ENCODE data around the gene FAM50B. TPM values are rescaled to one million over a fixed set of nuclear protein-coding genes. Genes with fewer than 3 reads are reported as not detected.

The FAM50B gene
- total and polyA plus RNA-seq, 2 experiments from 2014 or later: 4.4 to 4.8 TPM

DNA sequence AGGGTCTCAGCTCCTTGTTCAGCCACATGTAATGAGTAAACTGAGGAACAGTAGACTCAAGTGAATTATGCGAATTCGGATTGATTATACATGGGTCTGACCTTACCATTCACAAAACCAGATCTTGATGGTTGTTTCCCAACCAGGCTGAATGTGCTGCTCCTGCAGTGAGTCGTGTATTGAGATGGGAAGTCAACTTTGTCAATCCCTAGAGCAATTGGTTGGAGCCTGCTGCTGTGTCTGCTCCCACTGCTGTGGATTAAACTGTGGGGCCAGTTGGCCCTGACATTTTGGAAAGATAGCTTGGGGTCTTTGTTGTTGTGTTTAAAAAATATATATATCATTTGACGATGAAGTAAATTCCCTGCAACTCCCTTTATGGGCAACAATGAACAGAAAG, 23.9 kb downstream of the FAM50B start:
- no peaks in the 10 kb centered on the region for H3F3A ChIP-seq (replicated peaks; ENCODE audit: low read depth)
- no peak overlapping the region for H3K4me3 ChIP-seq
- no peaks in the 10 kb centered on the region for H3K36me3 ChIP-seq (ENCODE audit: insufficient read depth)
- H3K4me1 ChIP-seq (ENCODE audit: insufficient read depth): no peaks in the 10 kb centered on the region
- Mint-ChIP-seq H3K36me3 (ENCODE audit: low read depth) (no peaks in the 10 kb centered on the region), H3K9me3 (no peaks in the 10 kb centered on the region), H3K4me3 (no peak overlapping the region), H3K27me3 (ENCODE audit: insufficient read depth, low read depth, poor library complexity) (no peaks in the 10 kb centered on the region), H3K4me1 (peaks cover 4% of the 10 kb centered on the region), H3K27ac (no peak overlapping the region)
- ATAC-seq: no peak
- no peaks in the 10 kb centered on the region for H3K79me2 ChIP-seq (replicated peaks; ENCODE audit: insufficient read depth)
- no peak for DNase-seq (ENCODE audit: low spot score)
- no peaks in the 10 kb centered on the region for H4K20me1 ChIP-seq (replicated peaks; ENCODE audit: insufficient read depth)
- no peak overlapping the region for H3K27ac ChIP-seq (ENCODE audit: low read depth)
- no peak overlapping the region for H3K4me2 ChIP-seq
- 0 out of 2 replicates have a peak, but pooled peaks cover 4% of the 10 kb centered on the region for H3K9me2 ChIP-seq (ENCODE audit: insufficient read depth)
- H3K27me3 ChIP-seq (ENCODE audit: insufficient read depth): no peaks in the 10 kb centered on the region
- TF ChIP-seq NANOG (IDR thresholded peaks at IDR 0.05; ENCODE audit: borderline replicate concordance) (no peak), CREB1 (CRISPR knock-in tag; IDR thresholded peaks at IDR 0.05; ENCODE audit: low read depth) (no peak), ZNF331 (CRISPR knock-in tag; IDR thresholded peaks at IDR 0.05; ENCODE audit: low read depth) (no peak), STAT1 (IDR thresholded peaks at IDR 0.05; ENCODE audit: unreplicated experiment) (no peak), JUNB (IDR thresholded peaks at IDR 0.05; ENCODE audit: unreplicated experiment) (no peak), POLR2AphosphoS5 (IDR thresholded peaks at IDR 0.05; ENCODE audit: low read depth) (no peak), ZNF114 (CRISPR knock-in tag; IDR thresholded peaks at IDR 0.05) (no peak), EZH2phosphoT487 (IDR thresholded peaks at IDR 0.05; ENCODE audit: unreplicated experiment) (no peak), EZH2 (IDR thresholded peaks at IDR 0.05; ENCODE audit: low read depth, unreplicated experiment) (no peak)
- TF ChIP-seq, protein P1, sequence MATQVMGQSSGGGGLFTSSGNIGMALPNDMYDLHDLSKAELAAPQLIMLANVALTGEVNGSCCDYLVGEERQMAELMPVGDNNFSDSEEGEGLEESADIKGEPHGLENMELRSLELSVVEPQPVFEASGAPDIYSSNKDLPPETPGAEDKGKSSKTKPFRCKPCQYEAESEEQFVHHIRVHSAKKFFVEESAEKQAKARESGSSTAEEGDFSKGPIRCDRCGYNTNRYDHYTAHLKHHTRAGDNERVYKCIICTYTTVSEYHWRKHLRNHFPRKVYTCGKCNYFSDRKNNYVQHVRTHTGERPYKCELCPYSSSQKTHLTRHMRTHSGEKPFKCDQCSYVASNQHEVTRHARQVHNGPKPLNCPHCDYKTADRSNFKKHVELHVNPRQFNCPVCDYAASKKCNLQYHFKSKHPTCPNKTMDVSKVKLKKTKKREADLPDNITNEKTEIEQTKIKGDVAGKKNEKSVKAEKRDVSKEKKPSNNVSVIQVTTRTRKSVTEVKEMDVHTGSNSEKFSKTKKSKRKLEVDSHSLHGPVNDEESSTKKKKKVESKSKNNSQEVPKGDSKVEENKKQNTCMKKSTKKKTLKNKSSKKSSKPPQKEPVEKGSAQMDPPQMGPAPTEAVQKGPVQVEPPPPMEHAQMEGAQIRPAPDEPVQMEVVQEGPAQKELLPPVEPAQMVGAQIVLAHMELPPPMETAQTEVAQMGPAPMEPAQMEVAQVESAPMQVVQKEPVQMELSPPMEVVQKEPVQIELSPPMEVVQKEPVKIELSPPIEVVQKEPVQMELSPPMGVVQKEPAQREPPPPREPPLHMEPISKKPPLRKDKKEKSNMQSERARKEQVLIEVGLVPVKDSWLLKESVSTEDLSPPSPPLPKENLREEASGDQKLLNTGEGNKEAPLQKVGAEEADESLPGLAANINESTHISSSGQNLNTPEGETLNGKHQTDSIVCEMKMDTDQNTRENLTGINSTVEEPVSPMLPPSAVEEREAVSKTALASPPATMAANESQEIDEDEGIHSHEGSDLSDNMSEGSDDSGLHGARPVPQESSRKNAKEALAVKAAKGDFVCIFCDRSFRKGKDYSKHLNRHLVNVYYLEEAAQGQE (IDR thresholded peaks at IDR 0.05; ENCODE audit: unreplicated experiment): no peak
- TF ChIP-seq, protein P2, sequence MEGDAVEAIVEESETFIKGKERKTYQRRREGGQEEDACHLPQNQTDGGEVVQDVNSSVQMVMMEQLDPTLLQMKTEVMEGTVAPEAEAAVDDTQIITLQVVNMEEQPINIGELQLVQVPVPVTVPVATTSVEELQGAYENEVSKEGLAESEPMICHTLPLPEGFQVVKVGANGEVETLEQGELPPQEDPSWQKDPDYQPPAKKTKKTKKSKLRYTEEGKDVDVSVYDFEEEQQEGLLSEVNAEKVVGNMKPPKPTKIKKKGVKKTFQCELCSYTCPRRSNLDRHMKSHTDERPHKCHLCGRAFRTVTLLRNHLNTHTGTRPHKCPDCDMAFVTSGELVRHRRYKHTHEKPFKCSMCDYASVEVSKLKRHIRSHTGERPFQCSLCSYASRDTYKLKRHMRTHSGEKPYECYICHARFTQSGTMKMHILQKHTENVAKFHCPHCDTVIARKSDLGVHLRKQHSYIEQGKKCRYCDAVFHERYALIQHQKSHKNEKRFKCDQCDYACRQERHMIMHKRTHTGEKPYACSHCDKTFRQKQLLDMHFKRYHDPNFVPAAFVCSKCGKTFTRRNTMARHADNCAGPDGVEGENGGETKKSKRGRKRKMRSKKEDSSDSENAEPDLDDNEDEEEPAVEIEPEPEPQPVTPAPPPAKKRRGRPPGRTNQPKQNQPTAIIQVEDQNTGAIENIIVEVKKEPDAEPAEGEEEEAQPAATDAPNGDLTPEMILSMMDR (conservative IDR thresholded peaks at IDR 0.05; ENCODE audit: low read depth in 2 of 2): no peak
- TF ChIP-seq, protein P3, sequence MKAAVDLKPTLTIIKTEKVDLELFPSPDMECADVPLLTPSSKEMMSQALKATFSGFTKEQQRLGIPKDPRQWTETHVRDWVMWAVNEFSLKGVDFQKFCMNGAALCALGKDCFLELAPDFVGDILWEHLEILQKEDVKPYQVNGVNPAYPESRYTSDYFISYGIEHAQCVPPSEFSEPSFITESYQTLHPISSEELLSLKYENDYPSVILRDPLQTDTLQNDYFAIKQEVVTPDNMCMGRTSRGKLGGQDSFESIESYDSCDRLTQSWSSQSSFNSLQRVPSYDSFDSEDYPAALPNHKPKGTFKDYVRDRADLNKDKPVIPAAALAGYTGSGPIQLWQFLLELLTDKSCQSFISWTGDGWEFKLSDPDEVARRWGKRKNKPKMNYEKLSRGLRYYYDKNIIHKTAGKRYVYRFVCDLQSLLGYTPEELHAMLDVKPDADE (IDR thresholded peaks at IDR 0.05): no peak
- TF ChIP-seq, protein P4, sequence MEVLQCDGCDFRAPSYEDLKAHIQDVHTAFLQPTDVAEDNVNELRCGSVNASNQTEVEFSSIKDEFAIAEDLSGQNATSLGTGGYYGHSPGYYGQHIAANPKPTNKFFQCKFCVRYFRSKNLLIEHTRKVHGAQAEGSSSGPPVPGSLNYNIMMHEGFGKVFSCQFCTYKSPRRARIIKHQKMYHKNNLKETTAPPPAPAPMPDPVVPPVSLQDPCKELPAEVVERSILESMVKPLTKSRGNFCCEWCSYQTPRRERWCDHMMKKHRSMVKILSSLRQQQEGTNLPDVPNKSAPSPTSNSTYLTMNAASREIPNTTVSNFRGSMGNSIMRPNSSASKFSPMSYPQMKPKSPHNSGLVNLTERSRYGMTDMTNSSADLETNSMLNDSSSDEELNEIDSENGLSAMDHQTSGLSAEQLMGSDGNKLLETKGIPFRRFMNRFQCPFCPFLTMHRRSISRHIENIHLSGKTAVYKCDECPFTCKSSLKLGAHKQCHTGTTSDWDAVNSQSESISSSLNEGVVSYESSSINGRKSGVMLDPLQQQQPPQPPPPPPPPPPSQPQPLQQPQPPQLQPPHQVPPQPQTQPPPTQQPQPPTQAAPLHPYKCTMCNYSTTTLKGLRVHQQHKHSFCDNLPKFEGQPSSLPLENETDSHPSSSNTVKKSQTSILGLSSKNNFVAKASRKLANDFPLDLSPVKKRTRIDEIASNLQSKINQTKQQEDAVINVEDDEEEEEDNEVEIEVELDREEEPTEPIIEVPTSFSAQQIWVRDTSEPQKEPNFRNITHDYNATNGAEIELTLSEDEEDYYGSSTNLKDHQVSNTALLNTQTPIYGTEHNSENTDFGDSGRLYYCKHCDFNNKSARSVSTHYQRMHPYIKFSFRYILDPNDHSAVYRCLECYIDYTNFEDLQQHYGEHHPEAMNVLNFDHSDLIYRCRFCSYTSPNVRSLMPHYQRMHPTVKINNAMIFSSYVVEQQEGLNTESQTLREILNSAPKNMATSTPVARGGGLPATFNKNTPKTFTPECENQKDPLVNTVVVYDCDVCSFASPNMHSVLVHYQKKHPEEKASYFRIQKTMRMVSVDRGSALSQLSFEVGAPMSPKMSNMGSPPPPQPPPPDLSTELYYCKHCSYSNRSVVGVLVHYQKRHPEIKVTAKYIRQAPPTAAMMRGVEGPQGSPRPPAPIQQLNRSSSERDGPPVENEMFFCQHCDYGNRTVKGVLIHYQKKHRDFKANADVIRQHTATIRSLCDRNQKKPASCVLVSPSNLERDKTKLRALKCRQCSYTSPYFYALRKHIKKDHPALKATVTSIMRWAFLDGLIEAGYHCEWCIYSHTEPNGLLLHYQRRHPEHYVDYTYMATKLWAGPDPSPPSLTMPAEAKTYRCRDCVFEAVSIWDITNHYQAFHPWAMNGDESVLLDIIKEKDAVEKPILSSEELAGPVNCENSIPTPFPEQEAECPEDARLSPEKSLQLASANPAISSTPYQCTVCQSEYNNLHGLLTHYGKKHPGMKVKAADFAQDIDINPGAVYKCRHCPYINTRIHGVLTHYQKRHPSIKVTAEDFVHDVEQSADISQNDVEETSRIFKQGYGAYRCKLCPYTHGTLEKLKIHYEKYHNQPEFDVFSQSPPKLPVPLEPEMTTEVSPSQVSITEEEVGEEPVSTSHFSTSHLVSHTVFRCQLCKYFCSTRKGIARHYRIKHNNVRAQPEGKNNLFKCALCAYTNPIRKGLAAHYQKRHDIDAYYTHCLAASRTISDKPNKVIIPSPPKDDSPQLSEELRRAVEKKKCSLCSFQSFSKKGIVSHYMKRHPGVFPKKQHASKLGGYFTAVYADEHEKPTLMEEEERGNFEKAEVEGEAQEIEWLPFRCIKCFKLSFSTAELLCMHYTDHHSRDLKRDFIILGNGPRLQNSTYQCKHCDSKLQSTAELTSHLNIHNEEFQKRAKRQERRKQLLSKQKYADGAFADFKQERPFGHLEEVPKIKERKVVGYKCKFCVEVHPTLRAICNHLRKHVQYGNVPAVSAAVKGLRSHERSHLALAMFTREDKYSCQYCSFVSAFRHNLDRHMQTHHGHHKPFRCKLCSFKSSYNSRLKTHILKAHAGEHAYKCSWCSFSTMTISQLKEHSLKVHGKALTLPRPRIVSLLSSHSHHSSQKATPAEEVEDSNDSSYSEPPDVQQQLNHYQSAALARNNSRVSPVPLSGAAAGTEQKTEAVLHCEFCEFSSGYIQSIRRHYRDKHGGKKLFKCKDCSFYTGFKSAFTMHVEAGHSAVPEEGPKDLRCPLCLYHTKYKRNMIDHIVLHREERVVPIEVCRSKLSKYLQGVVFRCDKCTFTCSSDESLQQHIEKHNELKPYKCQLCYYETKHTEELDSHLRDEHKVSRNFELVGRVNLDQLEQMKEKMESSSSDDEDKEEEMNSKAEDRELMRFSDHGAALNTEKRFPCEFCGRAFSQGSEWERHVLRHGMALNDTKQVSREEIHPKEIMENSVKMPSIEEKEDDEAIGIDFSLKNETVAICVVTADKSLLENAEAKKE (CRISPR knock-in tag; IDR thresholded peaks at IDR 0.05): no peak
- H2AFZ ChIP-seq: no peak overlapping the region

Data from GM23338 (cell line).